MM.1S (cell line): ENCODE data around the gene OR52K2.
"Not testable (repeated sequence)": the region's sequence is repeated elsewhere in the genome, so short reads cannot be mapped to it uniquely, and the experiment has no call there.

Experiments used
- DNase-seq: peaks from one replicate; pipeline ENCODE4 v3.0.0-alpha.2; 2015
- H2AFZ ChIP-seq: fragments of 300-600 bp; sonication (generic); 2 replicates; pipeline ENCODE4 v1.6.0; 2016; ENCODE audit warnings: antibody characterized with exemption, low read length
- H3F3A ChIP-seq: fragments of 300-600 bp; sonication (generic); 2 replicates; pipeline ENCODE4 v1.6.1; 2016; ENCODE audit warnings: mild to moderate bottlenecking, antibody characterized with exemption, low read length, moderate library complexity, mixed read lengths; ENCODE audit not compliant: insufficient read depth
- H3K27ac ChIP-seq: fragments of 300-600 bp; sonication (generic); 2 replicates; pipeline ENCODE4 v1.5.1; 2016; ENCODE audit warnings: mild to moderate bottlenecking, low read length
- H3K27me3 ChIP-seq: fragments of 300-600 bp; sonication (generic); replicated peaks from 2 replicates; pipeline ENCODE4 v1.6.0; 2016; ENCODE audit warnings: low read length; ENCODE audit not compliant: insufficient read depth
- H3K36me3 ChIP-seq: fragments of 300-600 bp; sonication (generic); replicated peaks from 2 replicates; pipeline ENCODE4 v1.6.1; 2016; ENCODE audit warnings: mild to moderate bottlenecking, low read length, mixed read lengths; ENCODE audit not compliant: insufficient read depth
- H3K4me1 ChIP-seq: fragments of 300-600 bp; sonication (generic); 2 replicates; pipeline ENCODE4 v1.6.1; 2016; ENCODE audit warnings: low read length, mixed read lengths
- H3K4me2 ChIP-seq: fragments of 300-600 bp; sonication (generic); 2 replicates; pipeline ENCODE4 v1.6.0; 2016; ENCODE audit warnings: low read depth, low read length
- H3K4me3 ChIP-seq: fragments of 300-600 bp; sonication (generic); 2 replicates; pipeline ENCODE4 v1.5.1; 2016; ENCODE audit warnings: low read length, mixed read lengths
- H3K79me2 ChIP-seq: fragments of 300-600 bp; sonication (generic); 2 replicates; pipeline ENCODE4 v1.6.1; 2016; ENCODE audit warnings: mixed run types, low read length, mixed read lengths
- H3K9ac ChIP-seq: fragments of 300-600 bp; sonication (generic); 2 replicates; pipeline ENCODE4 v1.6.1; 2016; ENCODE audit warnings: low read length, mixed read lengths
- H3K9me2 ChIP-seq: fragments of 300-600 bp; sonication (generic); replicated peaks from 2 replicates; pipeline ENCODE4 v1.6.1; 2016; ENCODE audit warnings: mild to moderate bottlenecking, low read length, mixed read lengths; ENCODE audit not compliant: insufficient read depth
- H3K9me3 ChIP-seq: fragments of 300-600 bp; sonication (generic); replicated peaks from 2 replicates; pipeline ENCODE4 v1.6.1; 2016; ENCODE audit warnings: mild to moderate bottlenecking, low read length, mixed read lengths; ENCODE audit not compliant: insufficient read depth
- H4K20me1 ChIP-seq: fragments of 300-600 bp; sonication (generic); 2 replicates; pipeline ENCODE4 v1.6.1; 2016; ENCODE audit warnings: mild to moderate bottlenecking, low read length, moderate library complexity, mixed read lengths; ENCODE audit not compliant: insufficient read depth
- EZH2 ChIP-seq: fragments of 300-600 bp; sonication (generic); optimal IDR thresholded peaks from 2 replicates; pipeline ENCODE3; 2017; ENCODE audit warnings: low read depth, mild to moderate bottlenecking, antibody characterized with exemption, low read length, mixed read lengths
- EZH2phosphoT487 ChIP-seq: fragments of 300-600 bp; sonication (generic); IDR thresholded peaks from 2 replicates; pipeline ENCODE4 v1.6.1; 2018; ENCODE audit warnings: antibody characterized with exemption, low read length
- TF ChIP-seq, protein P1 (sequence below): fragments of 300-600 bp; sonication (generic); IDR thresholded peaks from 2 replicates; pipeline ENCODE4 v1.5.1; 2016; ENCODE audit warnings: antibody characterized with exemption, low read length, mixed read lengths

The OR52K2 gene

DNA sequence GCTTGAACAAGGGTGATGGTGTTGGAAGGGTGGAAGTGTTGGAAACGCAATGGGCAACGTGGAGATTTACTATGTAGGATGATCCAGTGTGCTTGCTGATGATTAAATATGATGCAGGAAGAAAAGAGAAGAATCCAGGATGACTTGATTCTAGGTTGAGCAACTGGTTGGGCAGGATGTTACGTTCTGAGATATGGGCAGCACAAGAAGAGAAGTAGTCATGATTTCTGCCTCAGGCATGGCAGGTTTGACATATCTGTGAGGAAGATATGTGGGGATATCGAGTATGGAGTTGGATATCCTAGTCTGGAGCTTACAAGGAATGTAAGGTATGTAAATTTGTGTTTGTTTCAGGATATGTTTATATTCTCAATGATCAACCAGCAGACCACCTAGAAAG lies 35.2 kb downstream of the OR52K2 start:
- Histone ChIP-seq H3K4me3 (no peak overlapping the region), H3F3A (no peaks in the 10 kb centered on the region), H3K4me2 (no peak overlapping the region), H3K79me2 (no peaks in the 10 kb centered on the region), H3K9me2 (no peaks in the 10 kb centered on the region), H3K27ac (no peak overlapping the region), H3K4me1 (peaks cover 8% of the 10 kb centered on the region; the same call in 1 of the 2 replicates), H4K20me1 (no peaks in the 10 kb centered on the region), H3K36me3 (no peaks in the 10 kb centered on the region), H3K9me3 (no peaks in the 10 kb centered on the region), H2AFZ (no peak overlapping the region), H3K27me3 (no peaks in the 10 kb centered on the region), H3K9ac (no peak overlapping the region)
- no peak for DNase-seq
- TF ChIP-seq, protein P1, sequence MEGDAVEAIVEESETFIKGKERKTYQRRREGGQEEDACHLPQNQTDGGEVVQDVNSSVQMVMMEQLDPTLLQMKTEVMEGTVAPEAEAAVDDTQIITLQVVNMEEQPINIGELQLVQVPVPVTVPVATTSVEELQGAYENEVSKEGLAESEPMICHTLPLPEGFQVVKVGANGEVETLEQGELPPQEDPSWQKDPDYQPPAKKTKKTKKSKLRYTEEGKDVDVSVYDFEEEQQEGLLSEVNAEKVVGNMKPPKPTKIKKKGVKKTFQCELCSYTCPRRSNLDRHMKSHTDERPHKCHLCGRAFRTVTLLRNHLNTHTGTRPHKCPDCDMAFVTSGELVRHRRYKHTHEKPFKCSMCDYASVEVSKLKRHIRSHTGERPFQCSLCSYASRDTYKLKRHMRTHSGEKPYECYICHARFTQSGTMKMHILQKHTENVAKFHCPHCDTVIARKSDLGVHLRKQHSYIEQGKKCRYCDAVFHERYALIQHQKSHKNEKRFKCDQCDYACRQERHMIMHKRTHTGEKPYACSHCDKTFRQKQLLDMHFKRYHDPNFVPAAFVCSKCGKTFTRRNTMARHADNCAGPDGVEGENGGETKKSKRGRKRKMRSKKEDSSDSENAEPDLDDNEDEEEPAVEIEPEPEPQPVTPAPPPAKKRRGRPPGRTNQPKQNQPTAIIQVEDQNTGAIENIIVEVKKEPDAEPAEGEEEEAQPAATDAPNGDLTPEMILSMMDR, result no peak
- TF ChIP-seq EZH2 (no peak), EZH2phosphoT487 (no peak)

DNA sequence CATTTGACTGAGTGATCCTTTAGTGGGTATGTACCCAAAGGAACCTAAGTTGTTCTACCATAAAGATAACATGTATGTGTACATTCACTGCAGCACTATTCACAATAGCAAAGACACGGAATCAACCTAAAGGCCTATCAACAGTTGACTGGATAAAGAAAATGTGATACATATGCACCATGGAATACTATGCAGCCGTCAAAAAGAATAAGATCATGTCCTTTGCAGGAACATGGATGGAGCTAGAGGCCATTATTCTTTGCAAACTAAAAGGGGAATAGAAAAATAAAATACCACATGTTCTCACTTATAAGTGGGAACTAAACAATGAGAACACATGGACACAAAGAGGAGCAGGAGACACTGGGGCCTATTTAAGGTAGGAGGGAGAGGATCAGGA lies 42.3 kb downstream of the OR52K2 start:
- not testable (repeated sequence) for H3K9me3 ChIP-seq, H3K27me3 ChIP-seq

DNA sequence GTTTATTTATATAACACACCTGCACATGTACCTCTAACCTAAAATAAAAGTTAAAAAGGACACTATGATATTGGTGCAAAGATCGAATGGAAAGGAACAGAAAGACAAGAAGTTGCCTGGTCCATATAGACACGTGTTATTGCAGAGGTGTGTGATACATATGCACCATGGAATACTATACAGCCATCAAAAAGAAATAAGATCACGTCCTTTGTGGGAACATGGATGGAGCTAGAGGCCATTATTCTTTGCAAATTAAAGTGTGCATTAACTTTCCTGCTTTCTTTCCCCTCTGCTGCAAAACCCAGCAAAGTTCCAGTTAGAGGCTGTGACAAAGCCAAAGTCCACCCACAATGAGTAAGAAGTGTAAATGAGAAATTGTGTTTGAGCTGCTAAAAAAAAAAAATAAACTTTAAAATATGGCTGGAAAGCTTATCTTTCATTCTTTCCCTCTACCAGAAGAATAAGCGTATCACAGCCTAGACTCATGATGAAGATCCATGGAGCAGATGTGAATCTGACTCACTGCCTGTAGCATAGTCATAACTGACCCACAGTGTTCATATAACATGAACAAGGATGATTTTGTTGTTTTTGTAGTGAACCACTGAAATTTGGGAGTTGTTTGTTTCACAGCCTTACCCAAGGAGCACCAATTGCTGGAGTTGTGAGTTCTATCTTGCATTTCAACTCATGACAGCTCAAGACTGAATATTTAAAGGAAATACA lies 42.9 kb downstream of the OR52K2 start:
- Histone ChIP-seq H4K20me1 (no peaks in the 10 kb centered on the region), H3K4me2 (no peak overlapping the region), H3K9ac (no peak overlapping the region), H3K4me3 (no peak overlapping the region), H3K27me3 (0 out of 2 replicates have a peak, but pooled peaks cover 6% of the 10 kb centered on the region), H3K4me1 (peaks cover 14% of the 10 kb centered on the region; the same call in 1 of the 2 replicates), H3F3A (peaks cover 10% of the 10 kb centered on the region; the same call in 1 of the 2 replicates), H3K9me3 (no peaks in the 10 kb centered on the region), H3K36me3 (no peaks in the 10 kb centered on the region), H2AFZ (no peak overlapping the region), H3K27ac (no peak overlapping the region), H3K79me2 (no peaks in the 10 kb centered on the region), H3K9me2 (no peaks in the 10 kb centered on the region)
- no peak for DNase-seq
- TF ChIP-seq EZH2phosphoT487 (no peak), EZH2 (no peak)
- TF ChIP-seq, protein P1, result no peak

More for the DNA sequence above, 42.3 kb downstream of the OR52K2 start:
- not testable (repeated sequence) for H3K36me3 ChIP-seq, H4K20me1 ChIP-seq, H3K4me2 ChIP-seq, H3K9ac ChIP-seq, H3K27ac ChIP-seq, DNase-seq, H3K4me3 ChIP-seq, H3K9me2 ChIP-seq, H2AFZ ChIP-seq, H3K79me2 ChIP-seq
- Histone ChIP-seq H3K4me1 (peaks cover 14% of the 10 kb centered on the region; the same call in 1 of the 2 replicates), H3F3A (peaks cover 10% of the 10 kb centered on the region; the same call in 1 of the 2 replicates)

DNA sequence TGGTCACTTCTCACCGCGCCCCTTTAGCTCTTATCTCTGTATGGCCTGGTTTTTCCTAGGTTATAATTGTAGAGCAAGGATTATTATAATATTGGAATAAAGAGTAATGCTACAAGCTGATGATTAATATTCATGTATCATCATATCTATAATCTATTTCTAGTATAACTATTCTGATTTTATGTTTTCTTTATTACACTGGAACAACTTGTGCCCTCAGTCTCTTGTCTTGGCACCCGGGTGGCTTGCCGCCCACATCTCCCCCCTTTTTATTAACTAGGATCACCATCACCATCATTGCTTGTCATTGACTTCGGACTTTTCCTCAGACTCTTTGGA lies 44.4 kb downstream of the OR52K2 start:
- 0 out of 2 replicates have a peak, but pooled peaks cover 6% of the 10 kb centered on the region for H3K27me3 ChIP-seq
- H3K9me2 ChIP-seq, result no peaks in the 10 kb centered on the region
- no peak for DNase-seq
- no peaks in the 10 kb centered on the region for H3K79me2 ChIP-seq
- H3K27ac ChIP-seq, result no peak overlapping the region
- no peak overlapping the region for H3K9ac ChIP-seq
- 0 out of 2 replicates have a peak, but pooled peaks cover 7% of the 10 kb centered on the region for H3K4me1 ChIP-seq
- no peak overlapping the region for H3K4me3 ChIP-seq
- no peaks in the 10 kb centered on the region for H3K9me3 ChIP-seq
- TF ChIP-seq EZH2phosphoT487 (no peak), EZH2 (no peak)
- TF ChIP-seq, protein P1, result no peak; the same call in 1 of the 2 replicates
- peak overlapping the region; percentile 54; the same call in 1 of the 2 replicates for H3K4me2 ChIP-seq
- no peaks in the 10 kb centered on the region for H4K20me1 ChIP-seq
- H3F3A ChIP-seq, result peaks cover 10% of the 10 kb centered on the region; the same call in 1 of the 2 replicates
- no peaks in the 10 kb centered on the region for H3K36me3 ChIP-seq
- no peak overlapping the region for H2AFZ ChIP-seq
